Activated CD8-positive, alpha-beta T cell treated with anti-CD3 and anti-CD28 coated beads for 36 hours (primary cell): ENCODE results near the gene SOX5. TPM values are rescaled to one million over a fixed set of nuclear protein-coding genes. Genes with fewer than 3 reads are reported as not detected.

Experiments used
- ATAC-seq: fragments of 200-7000 bp; cut with Tn5 transposase; one replicate; pipeline ENCODE4 v1.10.0; 2021; ENCODE audit warnings: mild to moderate bottlenecking, moderate library complexity
- CTCF ChIA-PET: fragments of 350-600 bp; sonication (Branson Sonifier 250); formaldehyde crosslinking; loops from one replicate; lab custom pipeline; 2021; ENCODE audit warnings: antibody characterized with exemption; lab: Charles Lee
- POLR2A ChIA-PET: fragments of 350-600 bp; sonication (Branson Sonifier 250); formaldehyde crosslinking; loops from one replicate; lab custom pipeline; 2021; ENCODE audit warnings: antibody characterized with exemption; lab: Charles Lee
- DNase-seq: peaks from one replicate; pipeline ENCODE4 v3.0.0-alpha.2; 2020
- H3K27ac Mint-ChIP-seq: one replicate; pipeline ENCODE4 v1.8.0; 2021; ENCODE audit warnings: mild to moderate bottlenecking, mixed read lengths
- H3K27me3 Mint-ChIP-seq: one replicate; pipeline ENCODE4 v1.8.0; 2021; ENCODE audit warnings: mixed read lengths
- H3K36me3 Mint-ChIP-seq: one replicate; pipeline ENCODE4 v1.8.0; 2021; ENCODE audit warnings: low read depth, mixed read lengths
- H3K4me1 Mint-ChIP-seq: one replicate; pipeline ENCODE4 v1.8.0; 2021; ENCODE audit warnings: low read depth, mixed read lengths
- H3K4me3 Mint-ChIP-seq: one replicate; pipeline ENCODE4 v1.8.0; 2021; ENCODE audit warnings: mild to moderate bottlenecking, moderate library complexity, mixed read lengths
- H3K9me3 Mint-ChIP-seq: one replicate; pipeline ENCODE4 v1.8.0; 2021; ENCODE audit warnings: mixed read lengths
- intact Hi-C: fragments of 100-400 bp; cut with micrococcal nuclease; formaldehyde crosslinking; loops from one replicate; pipeline ENCODE4 v1.10.0; 2022
- total RNA-seq, 2 experiments: library from RNA; stranded (reverse); gene quantifications; one replicate each; pipeline ENCODE4 v1.2.3, GENCODE V29; 2021
- TF ChIP-seq, protein P1 (sequence below): fragments of 200-600 bp; IDR thresholded peaks from one replicate; pipeline ENCODE4 v1.8.0; 2022; ENCODE audit warnings: antibody characterized with exemption, mild to moderate bottlenecking

Gene SOX5
- total RNA-seq, 2 experiments from 2014 or later: not detected

- CTCF ChIA-PET: no interaction called here
- POLR2A ChIA-PET: no interaction called here
- no peak overlapping the region for H3K27ac Mint-ChIP-seq
- TF ChIP-seq, protein P1, sequence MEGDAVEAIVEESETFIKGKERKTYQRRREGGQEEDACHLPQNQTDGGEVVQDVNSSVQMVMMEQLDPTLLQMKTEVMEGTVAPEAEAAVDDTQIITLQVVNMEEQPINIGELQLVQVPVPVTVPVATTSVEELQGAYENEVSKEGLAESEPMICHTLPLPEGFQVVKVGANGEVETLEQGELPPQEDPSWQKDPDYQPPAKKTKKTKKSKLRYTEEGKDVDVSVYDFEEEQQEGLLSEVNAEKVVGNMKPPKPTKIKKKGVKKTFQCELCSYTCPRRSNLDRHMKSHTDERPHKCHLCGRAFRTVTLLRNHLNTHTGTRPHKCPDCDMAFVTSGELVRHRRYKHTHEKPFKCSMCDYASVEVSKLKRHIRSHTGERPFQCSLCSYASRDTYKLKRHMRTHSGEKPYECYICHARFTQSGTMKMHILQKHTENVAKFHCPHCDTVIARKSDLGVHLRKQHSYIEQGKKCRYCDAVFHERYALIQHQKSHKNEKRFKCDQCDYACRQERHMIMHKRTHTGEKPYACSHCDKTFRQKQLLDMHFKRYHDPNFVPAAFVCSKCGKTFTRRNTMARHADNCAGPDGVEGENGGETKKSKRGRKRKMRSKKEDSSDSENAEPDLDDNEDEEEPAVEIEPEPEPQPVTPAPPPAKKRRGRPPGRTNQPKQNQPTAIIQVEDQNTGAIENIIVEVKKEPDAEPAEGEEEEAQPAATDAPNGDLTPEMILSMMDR: no peak
- no peaks in the 10 kb centered on the region for H3K36me3 Mint-ChIP-seq
- ATAC-seq (no peak), DNase-seq (no peak)
- no peaks in the 10 kb centered on the region for H3K9me3 Mint-ChIP-seq
- H3K4me3 Mint-ChIP-seq: no peak overlapping the region
- intact Hi-C loops: no loop called here
- H3K27me3 Mint-ChIP-seq: no peaks in the 10 kb centered on the region
- H3K4me1 Mint-ChIP-seq: no peaks in the 10 kb centered on the region
Observed at GRCh38 chr12:23954332-23954731, 4.9 kb upstream of the SOX5 start.

DNA sequence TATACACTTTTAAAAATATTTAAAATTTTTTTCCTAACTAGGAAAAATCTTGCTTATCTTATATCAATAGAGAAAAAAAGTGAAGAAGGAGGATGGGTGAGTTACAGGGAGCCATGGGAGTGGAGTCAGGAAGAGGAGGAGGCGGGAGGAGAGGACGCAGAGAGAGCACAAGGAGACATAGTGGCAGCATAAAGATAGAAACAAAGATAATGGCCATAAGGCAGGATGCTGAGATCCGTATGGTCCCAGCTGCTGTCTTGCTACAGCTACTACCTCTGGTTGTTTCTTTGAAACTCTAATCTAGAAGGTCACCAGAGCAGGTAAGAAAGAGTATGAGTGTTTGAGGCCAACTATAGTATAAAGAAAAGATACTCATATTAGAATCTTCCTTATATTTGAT, 2.6 kb upstream of the SOX5 start:
- intact Hi-C loops: no loop called here
- DNase-seq (no peak), ATAC-seq (no peak)
- Mint-ChIP-seq H3K4me1 (no peaks in the 10 kb centered on the region), H3K4me3 (no peak overlapping the region), H3K36me3 (no peaks in the 10 kb centered on the region), H3K27ac (no peak overlapping the region), H3K27me3 (no peaks in the 10 kb centered on the region), H3K9me3 (no peaks in the 10 kb centered on the region)
- TF ChIP-seq, protein P1: no peak
- POLR2A ChIA-PET: no interaction called here
- CTCF ChIA-PET: no interaction called here

DNA sequence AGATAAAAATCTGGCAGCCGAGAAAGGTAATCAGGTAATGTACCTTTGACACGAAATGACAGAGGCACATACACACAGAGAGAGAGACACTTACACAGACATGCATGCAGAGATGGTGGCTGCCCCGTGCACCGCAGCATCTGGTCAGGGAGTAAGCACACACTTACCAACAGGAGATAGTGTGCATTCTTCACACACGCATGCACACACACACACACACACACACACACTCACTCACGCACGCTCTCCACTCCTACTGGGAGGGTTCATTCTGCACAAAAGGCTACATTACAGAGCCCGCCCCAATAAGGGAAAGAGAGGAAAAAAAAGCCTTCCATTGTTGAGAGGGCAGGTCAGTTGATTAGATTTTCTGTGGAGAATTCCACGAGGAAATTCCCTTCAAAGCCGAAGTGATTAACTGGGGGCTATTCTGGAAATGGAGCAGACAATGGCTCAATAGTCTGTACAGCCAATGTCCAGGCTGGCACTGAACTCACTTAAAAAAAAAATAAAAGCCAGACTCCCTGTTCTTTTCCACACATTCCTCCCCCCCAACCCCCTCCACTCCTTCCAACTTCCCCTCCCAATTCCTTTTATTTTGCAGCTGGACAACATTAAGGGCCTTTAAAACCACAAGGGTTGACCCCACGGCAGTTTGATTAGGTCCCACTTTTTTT, 1.4 kb upstream of the SOX5 start:
- TF ChIP-seq, protein P1: no peak
- intact Hi-C loops: no loop called here
- DNase-seq: no peak
- H3K9me3 Mint-ChIP-seq: no peaks in the 10 kb centered on the region
- ChIA-PET POLR2A (no interaction called here), CTCF (no interaction called here)
- H3K4me1 Mint-ChIP-seq: no peaks in the 10 kb centered on the region
- no peak for ATAC-seq
- no peaks in the 10 kb centered on the region for H3K27me3 Mint-ChIP-seq
- H3K36me3 Mint-ChIP-seq: no peaks in the 10 kb centered on the region
- H3K4me3 Mint-ChIP-seq: no peak overlapping the region
- H3K27ac Mint-ChIP-seq: no peak overlapping the region

- CTCF ChIA-PET: no interaction called here
- POLR2A ChIA-PET: no interaction called here
- H3K9me3 Mint-ChIP-seq: no peaks in the 10 kb centered on the region
- no peak for ATAC-seq
- no peaks in the 10 kb centered on the region for H3K4me1 Mint-ChIP-seq
- TF ChIP-seq, protein P1: no peak
- intact Hi-C loops: no loop called here
- H3K4me3 Mint-ChIP-seq: no peak overlapping the region
- H3K27ac Mint-ChIP-seq: no peak overlapping the region
- H3K27me3 Mint-ChIP-seq: no peaks in the 10 kb centered on the region
- no peak for DNase-seq
- H3K36me3 Mint-ChIP-seq: no peaks in the 10 kb centered on the region
Observed at GRCh38 chr12:23950210-23950774, 822 bp upstream of the SOX5 start.

DNA sequence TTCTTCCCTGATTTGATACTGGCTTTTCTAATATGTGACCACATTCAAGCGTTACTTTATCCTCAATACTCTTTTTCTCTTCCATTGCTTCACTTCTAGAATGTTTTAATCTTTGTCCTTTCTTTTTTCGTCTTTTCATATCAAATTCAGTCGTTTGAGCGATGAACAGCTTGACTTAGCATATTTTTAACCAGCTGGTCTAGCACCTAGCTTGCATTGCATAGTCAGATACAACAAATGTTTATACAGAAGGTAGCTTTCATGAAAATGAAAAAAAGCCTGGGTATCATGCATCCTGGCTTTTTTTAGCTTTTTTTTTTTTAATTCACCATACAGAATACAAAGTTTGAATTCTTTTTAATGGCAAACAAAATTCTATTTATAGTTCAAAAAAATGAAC, 1.2 kb downstream of the SOX5 start:
- H3K4me3 Mint-ChIP-seq: no peak overlapping the region
- POLR2A ChIA-PET: no interaction called here
- CTCF ChIA-PET: no interaction called here
- DNase-seq (no peak), ATAC-seq (no peak)
- no peaks in the 10 kb centered on the region for H3K27me3 Mint-ChIP-seq
- intact Hi-C loops: no loop called here
- H3K4me1 Mint-ChIP-seq: no peaks in the 10 kb centered on the region
- no peak overlapping the region for H3K27ac Mint-ChIP-seq
- TF ChIP-seq, protein P1: no peak
- H3K9me3 Mint-ChIP-seq: no peaks in the 10 kb centered on the region
- no peaks in the 10 kb centered on the region for H3K36me3 Mint-ChIP-seq
